Common myeloid progenitor, CD34-positive (primary cell): Measurements from ENCODE around the gene PLCD3.

Experiments used
- CTCF ChIA-PET: fragments of 350-600 bp; sonication (Branson Sonifier 250); formaldehyde crosslinking; loops from one replicate; lab custom pipeline; 2021; ENCODE audit warnings: antibody characterized with exemption; lab: Charles Lee
- POLR2A ChIA-PET: fragments of 350-600 bp; sonication (Branson Sonifier 250); formaldehyde crosslinking; loops from one replicate; lab custom pipeline; 2021; ENCODE audit warnings: antibody characterized with exemption; lab: Charles Lee
- DNase-seq, 3 donors: peaks; one replicate each; pipeline versions ENCODE4 v3.0.0 to v3.0.0-alpha.2; 2013
- H3K27ac ChIP-seq, 2 experiments: 1 replicate in 1 of 2; 2 replicates in 1 of 2; pipeline ENCODE4 v1.7.0; 2013; ENCODE audit warnings: inconsistent platforms in 2 of 2, low read length in 2 of 2, mild to moderate bottlenecking in 2 of 2, low read depth in 1 of 2, moderate library complexity in 1 of 2; ENCODE audit not compliant: severe bottlenecking in 2 of 2, insufficient read depth in 1 of 2, poor library complexity in 1 of 2
- H3K27me3 ChIP-seq, 5 experiments: replicated peaks in 2 of 5; 1 replicate in 3 of 5; 2 replicates in 2 of 5; pipeline versions ENCODE4 v1.6.1 to v1.7.0; 2013; ENCODE audit warnings: low read length in 4 of 5, mild to moderate bottlenecking in 2 of 5, moderate library complexity in 2 of 5, inconsistent platforms in 1 of 5; ENCODE audit not compliant: insufficient read depth in 5 of 5, control insufficient read depth in 4 of 5
- H3K36me3 ChIP-seq, 4 experiments: 1 replicate in 2 of 4; 2 replicates in 2 of 4; pipeline versions ENCODE4 v1.6.1 to v1.7.0; 2013; ENCODE audit warnings: low read length in 3 of 4, control low read depth in 1 of 4, mild to moderate bottlenecking in 1 of 4; ENCODE audit not compliant: control insufficient read depth in 4 of 4, insufficient read depth in 4 of 4
- H3K4me1 ChIP-seq, 4 experiments: 1 replicate in 3 of 4; 2 replicates in 1 of 4; pipeline versions ENCODE4 v1.6.1 to v1.7.1; 2013; ENCODE audit warnings: low read length in 3 of 4, mild to moderate bottlenecking in 3 of 4, control low read depth in 1 of 4, inconsistent platforms in 1 of 4, moderate library complexity in 1 of 4; ENCODE audit not compliant: control insufficient read depth in 4 of 4, insufficient read depth in 4 of 4; ENCODE audit errors: control extremely low read depth in 1 of 4
- H3K4me3 ChIP-seq, 7 experiments: 1 replicate in 4 of 7; 2 replicates in 3 of 7; pipeline versions ENCODE4 v1.5.1 to v1.7.0; 2013; ENCODE audit warnings: mild to moderate bottlenecking in 7 of 7, low read length in 6 of 7, moderate library complexity in 6 of 7, inconsistent platforms in 2 of 7, low read depth in 2 of 7, control low read depth in 1 of 7; ENCODE audit not compliant: insufficient read depth in 4 of 7, control insufficient read depth in 1 of 7; ENCODE audit errors: extremely low read depth in 1 of 7
- H3K9me3 ChIP-seq, 5 experiments: 1 replicate in 4 of 5; 2 replicates in 1 of 5; pipeline versions ENCODE4 v1.6.1 to v1.7.1; 2013; ENCODE audit warnings: low read length in 4 of 5, mild to moderate bottlenecking in 2 of 5, inconsistent platforms in 1 of 5, low read depth in 1 of 5, moderate library complexity in 1 of 5; ENCODE audit not compliant: control insufficient read depth in 4 of 5, insufficient read depth in 2 of 5; ENCODE audit errors: control extremely low read depth in 1 of 5
- WGBS: methylation state at CpG from one replicate; pipeline ENCODE4 v1.1.5; 2013; ENCODE audit not compliant: insufficient coverage; 5-methylcytosine and 5-hydroxymethylcytosine counted together

Gene PLCD3

DNA sequence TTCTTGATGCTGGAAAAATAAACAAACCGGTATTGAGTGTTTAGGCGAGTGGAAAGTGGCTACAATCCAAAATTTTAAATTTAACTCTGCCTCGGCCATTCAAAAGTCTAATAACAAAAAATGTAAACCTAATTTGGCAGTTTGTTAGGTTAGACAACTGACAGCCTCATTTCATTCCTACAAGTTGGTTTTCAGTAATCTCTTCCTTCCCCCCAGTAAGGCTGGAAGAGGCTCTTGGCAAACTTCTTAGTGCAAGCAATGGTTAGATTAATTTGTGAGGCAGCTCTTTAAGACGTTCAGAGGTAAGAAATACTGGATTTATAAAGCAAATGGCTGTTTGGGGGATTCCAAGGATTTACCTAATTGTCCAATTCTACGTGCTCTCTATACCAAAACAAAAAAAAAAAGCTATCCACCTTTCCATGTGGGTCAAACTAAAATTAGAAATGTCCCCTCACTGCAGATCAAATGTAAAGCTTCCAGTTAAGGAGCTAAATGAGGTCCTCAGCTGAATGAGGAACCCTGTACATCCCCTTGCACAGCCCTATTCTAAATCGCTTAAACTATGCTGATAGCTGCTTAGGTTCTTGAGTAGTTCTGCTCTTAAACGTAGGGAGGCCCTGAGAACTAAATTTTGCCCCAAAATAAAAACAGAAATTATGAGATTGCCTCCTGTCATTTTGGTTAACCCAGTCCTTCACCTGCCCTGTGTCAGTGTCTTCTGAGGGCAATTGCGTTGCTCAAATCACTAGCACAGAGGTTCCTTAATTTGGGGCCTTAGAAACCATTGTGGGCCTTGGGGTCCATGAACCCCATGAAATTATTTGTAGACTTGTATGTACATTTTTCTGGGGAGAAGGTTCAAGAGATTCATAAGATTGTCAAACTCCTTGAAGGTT lies 18.8 kb upstream of the PLCD3 start:
- POLR2A ChIA-PET, result interaction anchor here (6.4 kb wide), 1 partner anchor 8 kb away, joined by 194 read pairs; the partner anchor contains the start of gene HEXIM2
- Histone ChIP-seq H3K27me3 (no peaks in the 10 kb centered on the region), H3K27ac (peak overlapping the region in 1 of 2 experiments; percentile 56), H3K4me3 (peak overlapping the region in 4 of 7 experiments; percentile 31 to 91 (median 54)), H3K9me3 (no peaks in the 10 kb centered on the region), H3K36me3 (no peaks in the 10 kb centered on the region), H3K4me1 (peaks cover 16 to 52% (median 45%) of the 10 kb centered on the region in 4 experiments)
- 69% methylated on average over 3 of the region's 8 CpGs for WGBS
- CTCF ChIA-PET, result interaction anchor here (0.7 to 9.2 kb wide), 13 partner anchors 9 to 84 kb away, joined by 3 to 148 read pairs (median 10); partner anchors contain the start of genes ACBD4 and HEXIM2
- peak in 2 of 3 donors; percentile 33 to 34 for DNase-seq

DNA sequence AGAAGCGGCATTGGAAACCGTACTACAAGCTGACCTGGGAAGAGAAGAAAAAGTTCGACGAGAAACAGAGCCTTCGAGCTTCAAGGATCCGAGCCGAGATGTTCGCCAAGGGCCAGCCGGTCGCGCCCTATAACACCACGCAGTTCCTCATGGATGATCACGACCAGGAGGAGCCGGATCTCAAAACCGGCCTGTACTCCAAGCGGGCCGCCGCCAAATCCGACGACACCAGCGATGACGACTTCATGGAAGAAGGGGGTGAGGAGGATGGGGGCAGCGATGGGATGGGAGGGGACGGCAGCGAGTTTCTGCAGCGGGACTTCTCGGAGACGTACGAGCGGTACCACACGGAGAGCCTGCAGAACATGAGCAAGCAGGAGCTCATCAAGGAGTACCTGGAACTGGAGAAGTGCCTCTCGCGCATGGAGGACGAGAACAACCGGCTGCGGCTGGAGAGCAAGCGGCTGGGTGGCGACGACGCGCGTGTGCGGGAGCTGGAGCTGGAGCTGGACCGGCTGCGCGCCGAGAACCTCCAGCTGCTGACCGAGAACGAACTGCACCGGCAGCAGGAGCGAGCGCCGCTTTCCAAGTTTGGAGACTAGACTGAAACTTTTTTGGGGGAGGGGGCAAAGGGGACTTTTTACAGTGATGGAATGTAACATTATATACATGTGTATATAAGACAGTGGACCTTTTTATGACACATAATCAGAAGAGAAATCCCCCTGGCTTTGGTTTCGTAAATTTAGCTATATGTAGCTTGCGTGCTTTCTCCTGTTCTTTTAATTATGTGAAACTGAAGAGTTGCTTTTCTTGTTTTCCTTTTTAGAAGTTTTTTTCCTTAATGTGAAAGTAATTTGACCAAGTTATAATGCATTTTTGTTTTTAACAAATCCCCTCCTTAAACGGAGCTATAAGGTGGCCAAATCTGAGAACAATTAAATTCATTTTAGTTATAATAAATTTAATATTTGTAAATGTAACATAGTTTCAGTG lies 17.7 kb upstream of the PLCD3 start:
- DNase-seq, result peak in 2 of 3 donors; percentile 48 to 60
- Histone ChIP-seq H3K4me1 (peaks cover 16 to 48% (median 40%) of the 10 kb centered on the region in 4 experiments), H3K27me3 (no peaks in the 10 kb centered on the region), H3K36me3 (no peaks in the 10 kb centered on the region), H3K27ac (peak overlapping the region in 1 of 2 experiments; percentile 76), H3K9me3 (no peaks in the 10 kb centered on the region), H3K4me3 (peak overlapping the region; percentile 60 to 92 (median 82))
- POLR2A ChIA-PET, result interaction anchor here (0.5 to 6.4 kb wide), 9 partner anchors 10 to 222 kb away, joined by 3 to 194 read pairs (median 9); partner anchors contain the start of genes ACBD4 and HEXIM2
- under 1% methylated on average over 49 of the region's 56 CpGs for WGBS
- CTCF ChIA-PET, result interaction anchor here (0.8 to 9.2 kb wide), 22 partner anchors 11 to 235 kb away, joined by 3 to 148 read pairs (median 8); partner anchors contain the start of genes ACBD4 and HEXIM2

DNA sequence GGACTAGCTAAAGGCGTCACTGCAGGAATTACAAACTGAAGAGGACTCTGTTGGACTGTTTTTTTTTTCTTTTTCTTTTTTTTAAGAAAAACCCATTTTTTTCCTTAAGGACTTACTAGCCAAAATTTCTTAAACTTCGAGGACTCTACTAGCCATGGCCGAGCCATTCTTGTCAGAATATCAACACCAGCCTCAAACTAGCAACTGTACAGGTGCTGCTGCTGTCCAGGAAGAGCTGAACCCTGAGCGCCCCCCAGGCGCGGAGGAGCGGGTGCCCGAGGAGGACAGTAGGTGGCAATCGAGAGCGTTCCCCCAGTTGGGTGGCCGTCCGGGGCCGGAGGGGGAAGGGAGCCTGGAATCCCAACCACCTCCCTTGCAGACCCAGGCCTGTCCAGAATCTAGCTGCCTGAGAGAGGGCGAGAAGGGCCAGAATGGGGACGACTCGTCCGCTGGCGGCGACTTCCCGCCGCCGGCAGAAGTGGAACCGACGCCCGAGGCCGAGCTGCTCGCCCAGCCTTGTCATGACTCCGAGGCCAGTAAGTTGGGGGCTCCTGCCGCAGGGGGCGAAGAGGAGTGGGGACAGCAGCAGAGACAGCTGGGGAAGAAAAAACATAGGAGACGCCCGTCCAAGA lies 16.8 kb upstream of the PLCD3 start:
- Histone ChIP-seq H3K9me3 (no peaks in the 10 kb centered on the region), H3K36me3 (no peaks in the 10 kb centered on the region), H3K27me3 (no peaks in the 10 kb centered on the region), H3K27ac (peak overlapping the region in 1 of 2 experiments; percentile 76), H3K4me3 (peak overlapping the region; percentile 60 to 92 (median 82)), H3K4me1 (peaks cover 16 to 55% (median 44%) of the 10 kb centered on the region in 4 experiments)
- under 1% methylated on average over 31 of the region's 32 CpGs for WGBS
- DNase-seq, result peak; percentile 72 to 78 (median 74)
- ChIA-PET CTCF (interaction anchor here (0.7 to 9.2 kb wide), 22 partner anchors 11 to 236 kb away, joined by 3 to 148 read pairs (median 7); partner anchors contain the start of genes ACBD4 and HEXIM2), POLR2A (interaction anchor here (0.6 to 6.4 kb wide), 15 partner anchors 10 to 217 kb away, joined by 3 to 194 read pairs (median 5); partner anchors contain the start of genes ACBD4, HEXIM2 and NMT1)

DNA sequence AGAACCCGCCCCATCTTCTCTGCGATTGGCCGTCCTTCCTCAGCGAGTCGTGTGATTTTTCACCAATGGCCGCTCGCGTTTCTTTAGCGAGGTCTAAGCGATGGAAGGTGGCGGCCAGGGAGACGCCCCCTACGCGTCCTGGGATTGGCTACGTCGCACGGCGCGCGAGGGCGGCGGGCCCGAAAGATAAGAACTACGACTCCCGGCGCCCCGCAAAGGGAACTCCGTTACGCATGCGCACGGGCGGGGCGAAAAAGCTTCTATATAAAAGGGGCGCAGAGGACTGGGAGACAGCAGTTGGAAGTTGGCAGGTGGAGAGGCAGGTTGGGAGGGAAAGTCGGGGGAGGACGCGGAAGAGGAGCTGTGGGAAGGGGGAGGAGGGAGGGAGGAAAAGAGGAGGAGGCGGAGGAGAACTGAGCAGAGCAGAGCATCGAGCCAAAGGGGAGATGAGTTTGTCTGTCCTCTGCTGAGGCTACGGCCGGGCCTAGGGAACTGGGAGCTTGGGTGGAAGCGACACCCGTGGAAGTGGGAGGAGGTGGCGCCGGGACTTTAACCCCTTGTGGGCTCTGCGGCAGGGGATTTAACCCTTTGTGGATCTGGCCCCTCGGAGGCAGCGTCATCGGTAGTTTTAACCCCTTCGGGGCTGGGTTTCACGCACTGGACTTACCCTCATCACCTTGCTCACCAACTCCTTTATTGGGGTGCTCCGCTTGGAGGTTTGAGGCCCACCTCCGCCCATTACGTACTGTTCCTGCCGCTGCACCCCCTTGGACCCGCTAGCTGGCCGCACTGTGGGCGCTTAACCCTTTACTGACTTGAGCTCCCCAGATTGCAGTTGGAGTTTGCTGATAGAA lies 16.1 kb upstream of the PLCD3 start, which contains the start of gene HEXIM1:
TSS of gene HEXIM1 (plus strand) at position 293 of the 854 bp plus-strand sequence. CDS start 716 bp downstream, outside the sequence.
- DNase-seq, result peak; percentile 100
- Histone ChIP-seq H3K27me3 (no peaks in the 10 kb centered on the region), H3K4me3 (peak within 1 kb of the TSS; percentile 60 to 97 (median 87)), H3K4me1 (peaks cover 16 to 62% (median 47%) of the 10 kb centered on the region in 4 experiments), H3K9me3 (no peaks in the 10 kb centered on the region), H3K36me3 (no peaks in the 10 kb centered on the region), H3K27ac (peak within 1 kb of the TSS; percentile 100)
- 0% methylated on average over 49 of the region's 58 CpGs for WGBS
- ChIA-PET CTCF (interaction anchor here (0.7 to 9.2 kb wide), 19 partner anchors 12 to 237 kb away, joined by 3 to 148 read pairs (median 9); partner anchors contain the start of genes ACBD4 and HEXIM2), POLR2A (interaction anchor here (0.5 to 6.4 kb wide), 20 partner anchors 9 to 216 kb away, joined by 3 to 194 read pairs (median 4); partner anchors contain the start of genes ACBD4, HEXIM2, NMT1 and PLCD3)

DNA sequence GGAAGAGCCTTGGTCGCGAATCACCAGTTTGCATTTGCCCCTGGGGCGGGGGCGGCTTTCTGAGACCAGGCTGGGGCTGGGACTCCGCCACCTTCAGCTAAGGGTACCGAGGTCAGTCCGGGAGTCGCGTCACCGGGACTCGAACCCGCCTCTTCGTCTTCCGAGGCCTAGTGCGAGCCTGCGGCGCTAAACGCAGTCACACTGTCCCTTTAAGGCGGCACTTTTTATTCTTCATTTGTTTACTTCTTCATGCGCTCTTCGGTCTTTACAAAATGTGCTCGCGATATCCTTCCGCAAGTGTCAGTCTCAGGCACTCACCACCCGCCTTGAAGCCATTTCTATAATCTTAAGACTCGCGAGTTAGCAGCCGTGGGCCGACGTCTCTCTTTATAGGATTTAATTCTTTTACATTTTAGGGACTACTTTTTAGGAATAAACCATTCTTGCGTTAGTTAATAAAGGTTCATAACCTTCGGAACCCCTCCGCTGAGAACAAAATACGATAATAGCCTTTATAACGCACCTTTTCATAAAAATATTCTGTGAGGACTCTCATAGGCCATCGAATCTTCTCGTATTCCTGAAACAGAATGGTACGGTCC lies 15.4 kb upstream of the PLCD3 start:
- ChIA-PET CTCF (interaction anchor here (2.7 to 9.2 kb wide), 5 partner anchors 11 to 49 kb away, joined by 9 to 148 read pairs (median 93); partner anchors contain the start of genes ACBD4 and HEXIM2), POLR2A (interaction anchor here (0.5 to 6.4 kb wide), 16 partner anchors 8 to 443 kb away, joined by 3 to 194 read pairs (median 4); partner anchors contain the start of genes ACBD4, HEXIM2, NMT1 and PLCD3)
- peaks cover 16 to 67% (median 48%) of the 10 kb centered on the region in 4 experiments for H3K4me1 ChIP-seq
- peak overlapping the region; percentile 59 to 97 (median 87) for H3K4me3 ChIP-seq
- no peaks in the 10 kb centered on the region for H3K9me3 ChIP-seq
- WGBS, result 0% methylated on average over 33 of the region's 38 CpGs
- no peaks in the 10 kb centered on the region for H3K36me3 ChIP-seq
- DNase-seq, result peak; percentile 96 to 98 (median 96)
- H3K27ac ChIP-seq, result peak overlapping the region; percentile 100
- no peaks in the 10 kb centered on the region for H3K27me3 ChIP-seq
